Ishikawa (cell line): Measurements from ENCODE around the gene PATL1.
A peak's percentile ranks its signal among the peaks of the same experiment; 100 is the strongest.

Experiments
- CEBPB ChIP-seq: IDR thresholded peaks from 2 replicates; pipeline ENCODE4 v1.6.1; 2012
- CREB1 ChIP-seq: IDR thresholded peaks from 2 replicates; pipeline ENCODE4 v1.6.1; 2012; ENCODE audit warnings: low read depth
- EGR1 ChIP-seq: IDR thresholded peaks from 2 replicates; pipeline ENCODE4 v1.6.1; 2012
- EP300 ChIP-seq: IDR thresholded peaks from 2 replicates; pipeline ENCODE4 v1.6.1; 2012; ENCODE audit warnings: borderline replicate concordance
- FOXM1 ChIP-seq: IDR thresholded peaks from 2 replicates; pipeline ENCODE4 v1.6.1; 2012; ENCODE audit warnings: low read depth, borderline replicate concordance
- MAX ChIP-seq: IDR thresholded peaks from 2 replicates; pipeline ENCODE4 v1.6.1; 2012
- NFIC ChIP-seq: IDR thresholded peaks from 2 replicates; pipeline ENCODE4 v1.6.1; 2012
- RAD21 ChIP-seq: IDR thresholded peaks from 2 replicates; pipeline ENCODE4 v1.6.1; 2012; ENCODE audit warnings: low read depth
- REST ChIP-seq: IDR thresholded peaks from 2 replicates; pipeline ENCODE4 v1.6.1; 2012; ENCODE audit warnings: low read depth, mild to moderate bottlenecking
- TAF1 ChIP-seq: IDR thresholded peaks from 2 replicates; pipeline ENCODE4 v1.6.1; 2012; ENCODE audit warnings: low read depth, mild to moderate bottlenecking
- TEAD4 ChIP-seq: IDR thresholded peaks from 2 replicates; pipeline ENCODE4 v1.6.1; 2012
- USF1 ChIP-seq: IDR thresholded peaks from 2 replicates; pipeline ENCODE4 v1.6.1; 2012
- YY1 ChIP-seq: IDR thresholded peaks from 2 replicates; pipeline ENCODE4 v1.6.1; 2012; ENCODE audit warnings: low read depth

GRCh38 chr11:59668950-59669610 lies at the start of gene PATL1:
- TF ChIP-seq TAF1 (peak; percentile 49), CEBPB (no peak), EGR1 (no peak), TEAD4 (peak; percentile 7; the same call in 1 of the 2 replicates), NFIC (no peak), EP300 (peak; percentile 10; the same call in 1 of the 2 replicates), YY1 (no peak), MAX (no peak; the same call in 1 of the 2 replicates), REST (no peak), RAD21 (no peak), USF1 (peak; percentile 67), FOXM1 (no peak), CREB1 (peak; percentile 74)
